GM12874 (cell line): ENCODE measurements around the gene HPGD.

Source experiments
- CTCF ChIP-seq: IDR thresholded peaks from 2 replicates; pipeline ENCODE4 v1.5.1; 2011; ENCODE audit warnings: low read depth, mild to moderate bottlenecking, control low read depth, low read length, moderate library complexity; ENCODE audit not compliant: insufficient read depth

HPGD gene

GRCh38 chr4:174494726-174495125 is 27.6 kb downstream of the HPGD start:
- no peak for TF ChIP-seq CTCF

GRCh38 chr4:174494146-174494545 is 28.1 kb downstream of the HPGD start:
- TF ChIP-seq CTCF: no peak

GRCh38 chr4:174490451-174490961 is 31.8 kb downstream of the HPGD start:
- TF ChIP-seq CTCF: no peak

- TF ChIP-seq CTCF: no peak
Measured at GRCh38 chr4:174485025-174485424, 37.3 kb downstream of the HPGD start.

DNA sequence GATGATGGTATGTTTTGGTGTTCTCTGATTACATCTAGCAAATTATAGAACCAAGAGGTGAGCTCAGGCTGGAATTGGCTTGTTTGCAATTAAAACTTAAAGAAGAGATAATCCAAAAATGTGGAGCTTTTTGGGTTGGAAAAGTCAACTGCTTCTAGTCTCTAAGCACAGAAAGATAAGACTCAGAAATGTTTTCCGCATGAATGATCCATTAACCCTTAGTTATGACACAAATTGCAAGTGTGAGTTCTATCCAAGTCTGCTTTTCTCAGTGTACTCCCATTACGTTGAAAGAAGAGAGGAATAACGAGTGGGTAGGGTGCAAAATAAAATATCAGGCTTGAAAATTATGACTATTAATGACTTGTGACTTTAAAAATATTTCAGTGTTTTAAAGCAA is 38.5 kb downstream of the HPGD start:
- no peak for TF ChIP-seq CTCF

DNA sequence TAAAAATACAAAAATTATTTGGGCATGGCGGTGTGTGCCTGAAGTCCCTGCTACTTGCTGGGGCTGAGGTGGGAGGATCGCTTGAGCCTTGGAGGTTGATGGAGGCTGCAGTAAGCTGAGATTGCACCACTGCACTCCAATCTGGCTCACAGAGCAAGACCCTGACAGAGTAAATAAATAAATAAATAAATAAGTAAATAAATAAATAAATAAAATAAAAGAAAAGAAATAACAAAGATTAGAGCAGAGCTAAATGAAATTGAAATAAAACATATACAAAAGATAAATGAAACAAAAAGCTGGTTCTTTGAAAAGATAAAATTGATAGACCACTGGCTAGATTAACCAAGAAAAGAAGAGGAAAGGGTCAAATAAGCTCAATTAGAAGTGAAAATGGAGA is 43.1 kb downstream of the HPGD start:
- TF ChIP-seq CTCF: no peak

- TF ChIP-seq CTCF: no peak
Measured at GRCh38 chr4:174475528-174475927, 46.8 kb downstream of the HPGD start.
